Hindlimb muscle (tissue), 1 donor: ENCODE data around the gene WDFY3. TPM values are rescaled to one million over a fixed set of nuclear protein-coding genes. Genes with fewer than 3 reads are reported as not detected.
A peak's percentile ranks its signal among the peaks of the same experiment; 100 is the strongest.
"Not testable (repeated sequence)": the region's sequence is repeated elsewhere in the genome, so short reads cannot be mapped to it uniquely, and the experiment has no call there.

Experiments
- DNase-seq: peaks from one replicate; pipeline ENCODE4 v3.0.0-alpha.2; 2013
- polyA plus RNA-seq: library from polyadenylated mRNA; unstranded; fragments of 120-200 nt; gene quantifications from one replicate; pipeline ENCODE4 v1.2.1, GENCODE V29; 2013; ENCODE audit not compliant: insufficient read length

The WDFY3 gene
- polyA plus RNA-seq, 1 donor = 25.5 TPM

DNA sequence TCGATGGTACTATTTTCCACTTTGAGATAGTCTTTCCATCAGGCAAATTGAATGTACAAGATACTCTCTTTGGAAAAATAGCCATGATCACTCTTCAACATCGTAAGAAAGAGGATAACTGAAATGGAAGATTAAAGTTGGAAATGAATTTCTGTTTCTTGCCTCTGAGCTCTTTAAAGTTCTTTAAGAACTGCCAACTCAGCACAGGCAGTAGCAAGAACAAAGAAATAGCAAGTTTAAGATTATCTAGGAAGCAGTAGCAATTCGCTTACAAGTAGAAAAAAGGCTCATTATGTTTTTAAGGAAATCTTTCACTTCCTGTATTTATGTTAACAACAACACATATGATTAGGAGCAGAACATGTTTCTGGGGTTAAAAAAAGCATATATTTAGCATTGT is 255.9 kb downstream of the WDFY3 start:
- no peak for DNase-seq

- no peak for DNase-seq
These were observed 257.9 kb downstream of the WDFY3 start for GRCh38 chr4:84708406-84709135.

DNA sequence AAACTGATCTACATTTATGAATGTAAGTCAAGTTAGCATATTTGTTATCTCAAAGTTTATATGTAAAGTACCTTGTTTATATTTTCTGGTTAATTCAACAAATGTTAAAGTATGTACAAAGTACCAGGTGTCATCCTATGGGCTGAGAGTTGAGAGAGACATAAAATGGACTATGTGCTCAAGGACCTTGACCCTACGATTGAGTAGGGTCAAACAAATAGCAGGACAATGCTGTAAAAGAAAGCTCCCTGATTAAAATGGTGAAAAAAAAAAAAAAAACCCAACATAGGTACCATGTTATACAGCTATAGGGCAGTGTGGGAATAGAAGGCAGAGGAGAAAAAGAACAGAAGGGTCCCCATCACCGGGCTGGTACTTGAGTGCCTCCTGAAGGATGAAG is 260.2 kb downstream of the WDFY3 start:
- no peak for DNase-seq

DNA sequence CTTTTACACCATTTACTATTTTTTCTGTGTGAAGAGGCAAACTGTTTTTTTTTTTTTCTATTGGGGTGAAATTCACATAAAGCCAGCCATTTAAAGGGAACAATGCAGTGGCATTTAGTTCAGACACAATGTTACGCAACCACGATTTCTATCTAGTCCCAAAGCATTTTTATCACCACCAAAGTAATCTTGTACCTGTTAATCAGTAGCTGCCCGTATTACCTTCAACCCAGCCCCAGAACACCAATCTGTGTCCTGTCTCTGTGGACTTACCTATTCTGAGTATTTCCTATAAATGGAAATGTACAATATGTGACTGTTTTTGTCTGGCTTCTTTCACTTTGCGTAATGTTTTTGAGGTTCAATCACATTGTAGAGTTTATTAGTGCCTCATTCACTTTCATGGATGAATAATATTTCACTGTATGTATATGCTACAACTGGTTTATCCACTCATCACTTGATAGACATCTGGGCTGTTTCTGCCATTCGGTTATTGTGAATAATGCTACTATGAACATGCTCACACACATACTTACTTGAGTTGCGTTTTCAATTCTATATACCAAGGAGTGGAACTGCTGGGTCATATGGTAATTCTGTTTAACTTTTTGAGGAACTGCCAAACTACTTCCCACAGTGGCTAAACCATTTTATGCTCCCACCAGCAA is 267.4 kb downstream of the WDFY3 start:
- no peak for DNase-seq

- DNase-seq = no peak
These were observed 268.8 kb downstream of the WDFY3 start for GRCh38 chr4:84697615-84698201.

DNA sequence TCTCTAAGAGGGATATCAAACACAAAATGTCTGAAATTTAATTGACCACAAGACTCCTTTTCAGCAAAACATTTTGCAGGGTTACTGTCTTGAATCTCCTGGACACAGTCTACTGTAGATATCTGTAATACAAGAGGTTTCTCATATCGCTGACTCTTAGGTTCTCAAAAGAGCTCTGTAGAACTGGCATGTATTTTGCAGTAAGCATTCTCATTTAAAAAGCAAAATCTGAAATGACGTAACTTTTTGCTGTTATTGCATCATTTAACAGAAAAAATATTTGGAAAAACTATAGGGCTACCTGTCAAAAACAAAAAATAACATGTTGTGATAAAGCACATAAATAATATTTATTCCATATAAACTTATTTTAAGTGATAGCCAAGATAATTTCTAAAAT is 269.3 kb downstream of the WDFY3 start:
- DNase-seq = no peak

DNA sequence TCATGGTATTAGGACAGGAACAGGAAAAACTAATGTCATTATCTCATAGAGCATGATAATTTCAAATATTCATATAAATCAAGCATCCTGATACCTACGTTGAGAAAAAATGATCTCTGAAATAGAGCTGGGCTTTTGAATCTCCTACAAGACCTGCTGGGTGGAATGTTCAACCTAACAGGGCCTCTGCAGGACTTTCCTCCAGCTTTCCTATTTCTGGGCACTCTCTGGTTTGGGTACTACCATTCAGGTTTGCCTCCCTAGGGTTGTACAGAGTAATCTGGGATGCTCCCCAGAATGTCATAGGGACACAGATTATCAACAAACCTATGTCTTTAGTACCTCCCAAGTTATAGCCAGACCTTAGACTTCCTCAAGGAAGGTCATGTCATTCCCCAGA is 274.7 kb downstream of the WDFY3 start:
- DNase-seq = no peak

- DNase-seq = no peak
These were observed 275.3 kb downstream of the WDFY3 start for GRCh38 chr4:84691170-84691691.

DNA sequence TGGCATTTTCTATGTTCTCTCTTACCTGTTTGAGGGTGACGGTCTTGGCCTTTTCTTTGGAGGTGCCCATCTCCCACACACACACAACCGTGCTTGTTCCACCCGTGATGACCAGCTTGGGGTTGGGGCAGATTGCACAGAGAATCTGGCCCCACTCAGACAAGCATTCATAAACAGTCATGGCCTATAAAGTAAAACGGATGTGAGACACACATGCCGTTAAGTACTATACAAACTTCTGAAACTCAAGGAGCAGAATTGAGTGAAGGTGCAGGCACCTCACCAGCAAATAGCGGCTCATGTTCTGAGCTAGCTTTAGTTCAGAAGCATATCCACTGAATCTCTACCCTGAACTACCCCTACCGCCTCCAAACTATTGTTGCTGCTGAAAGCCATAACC is 276.0 kb downstream of the WDFY3 start:
- DNase-seq = no peak

DNA sequence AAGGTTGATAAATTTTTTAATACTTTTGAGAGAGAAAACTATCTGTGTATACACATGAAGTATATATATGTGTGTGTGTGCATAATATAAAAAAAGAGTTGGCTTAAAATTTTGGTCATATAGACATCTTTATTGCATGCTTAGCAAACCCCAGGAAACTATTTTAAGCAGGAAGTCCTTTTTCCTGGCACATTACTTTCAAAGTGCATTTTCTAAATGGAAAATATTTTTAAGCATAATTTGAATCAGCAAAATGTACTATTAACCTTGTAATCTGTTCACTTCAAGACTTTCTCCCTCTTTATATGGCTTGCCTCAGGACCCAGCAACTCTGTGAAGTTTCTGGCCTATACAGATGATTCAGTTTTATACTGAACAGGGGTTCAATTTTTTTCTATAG is 277.3 kb downstream of the WDFY3 start:
- no peak for DNase-seq

DNA sequence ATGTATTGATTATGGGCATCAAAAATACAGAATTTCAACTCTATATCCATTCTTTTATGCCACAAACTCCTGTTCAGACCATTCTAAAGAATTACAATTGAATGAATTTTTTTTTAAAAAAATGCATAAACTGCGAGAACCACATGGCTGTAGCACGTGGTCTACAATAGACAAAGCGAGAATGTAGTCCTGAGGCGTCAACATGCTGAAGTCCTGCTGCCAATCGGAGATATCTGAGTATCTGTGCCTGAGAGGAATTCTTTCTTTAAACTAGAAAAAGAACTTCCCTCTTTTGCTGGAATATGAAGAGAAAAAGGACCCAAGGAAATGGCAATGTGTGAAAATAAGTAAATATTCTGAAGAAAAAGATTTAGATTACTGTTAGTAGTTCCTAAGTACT is 277.9 kb downstream of the WDFY3 start:
- DNase-seq = no peak

GRCh38 chr4:84685105-84685504 is 281.4 kb downstream of the WDFY3 start:
- DNase-seq = no peak

DNA sequence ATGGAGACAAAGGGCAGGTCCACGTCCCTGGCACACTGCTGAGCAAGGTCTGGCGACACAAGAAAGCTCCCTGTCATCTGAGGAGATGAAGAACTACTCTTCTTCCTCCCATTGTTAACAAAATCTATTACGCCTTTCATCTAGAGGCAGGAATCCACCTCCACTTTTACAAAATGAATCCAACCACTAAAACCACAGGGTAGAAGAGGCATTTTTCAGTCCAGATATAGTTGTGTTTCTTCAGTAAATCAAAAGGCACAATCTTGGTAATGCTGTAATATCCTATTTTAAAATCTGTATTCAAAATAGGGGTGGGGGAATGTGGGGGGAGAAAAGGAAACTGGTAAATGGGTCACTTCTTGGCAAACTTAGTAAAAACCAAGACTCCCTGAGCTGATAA is 282.1 kb downstream of the WDFY3 start:
- no peak for DNase-seq

DNA sequence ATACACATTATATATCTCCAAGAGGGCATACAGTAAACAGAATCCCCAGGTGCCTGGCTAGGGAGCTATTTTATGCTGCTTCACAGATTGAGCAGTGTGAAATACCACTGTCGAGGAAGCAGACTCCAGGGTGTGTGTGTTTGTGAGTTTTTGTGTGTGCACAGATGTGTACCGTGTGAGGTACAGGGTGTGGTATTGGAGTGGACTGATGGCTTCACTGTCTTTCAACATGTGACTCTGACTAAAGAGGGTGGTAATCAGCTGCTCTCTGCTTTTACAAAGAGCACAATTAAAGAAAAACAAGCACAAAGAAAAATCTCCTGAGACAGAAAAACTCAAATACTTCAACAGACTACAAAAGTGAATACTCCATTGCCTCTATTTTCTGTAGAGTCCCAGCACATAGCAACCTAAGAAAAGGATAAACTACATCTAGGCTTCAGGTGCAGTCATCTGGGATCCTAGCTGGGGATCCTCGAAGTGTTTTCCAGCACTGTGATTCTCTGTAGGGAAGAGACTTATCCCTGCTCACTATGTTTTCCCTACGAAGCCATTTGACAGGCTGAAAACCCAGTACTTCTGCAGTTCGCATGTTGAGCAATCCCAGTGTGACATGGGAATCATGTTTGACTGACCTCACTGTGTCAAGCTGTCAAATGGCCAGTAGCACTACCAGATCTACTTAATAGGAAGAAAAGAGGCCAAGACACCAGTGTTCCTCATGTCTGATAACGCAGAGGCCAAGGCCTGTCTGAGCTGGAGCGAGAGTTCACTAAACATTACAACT is 283.2 kb downstream of the WDFY3 start:
- no peak for DNase-seq

- not testable (repeated sequence) for DNase-seq
These were observed 283.8 kb downstream of the WDFY3 start for GRCh38 chr4:84682661-84683060.

DNA sequence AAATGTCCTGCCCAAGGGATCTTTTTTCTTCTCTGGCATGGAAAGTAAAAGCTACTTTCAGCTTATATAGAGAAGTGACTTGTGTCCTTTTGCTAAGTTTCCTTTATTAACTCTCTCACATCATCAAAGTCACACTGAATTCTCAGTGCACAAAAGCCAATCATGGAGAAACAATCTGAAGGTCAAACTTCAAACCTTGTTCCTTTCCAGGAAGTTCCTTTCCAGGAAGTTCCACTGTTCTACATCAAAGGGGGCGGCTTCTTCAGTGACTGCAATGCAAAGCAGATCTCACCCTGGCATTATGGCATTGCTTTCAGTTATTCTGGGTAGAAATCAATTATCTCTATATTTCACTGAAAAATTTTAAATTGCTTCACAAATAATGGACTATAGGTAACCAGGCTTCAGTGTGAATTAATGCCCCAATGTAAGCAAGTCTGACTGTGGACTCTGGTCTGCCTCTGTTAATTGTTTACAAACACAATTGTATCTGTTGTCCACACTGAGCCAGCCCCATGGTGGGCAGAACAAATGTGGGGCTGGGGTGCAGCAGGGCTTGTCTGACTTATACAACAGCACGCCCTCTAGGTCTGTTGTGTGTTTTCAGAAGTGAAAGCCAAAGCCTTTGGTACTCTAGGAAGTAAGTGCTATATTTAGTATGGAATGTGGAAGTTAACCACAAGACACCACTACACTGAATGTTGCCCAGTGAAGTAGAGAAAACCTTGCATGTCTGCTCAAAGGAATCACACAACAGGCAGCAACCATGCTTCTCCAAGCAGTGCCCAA is 284.8 kb downstream of the WDFY3 start:
- DNase-seq = peak; percentile 20

GRCh38 chr4:84680956-84681355 is 285.5 kb downstream of the WDFY3 start:
- no peak for DNase-seq

- DNase-seq = no peak
These were observed 287.3 kb downstream of the WDFY3 start for GRCh38 chr4:84678976-84679744.

DNA sequence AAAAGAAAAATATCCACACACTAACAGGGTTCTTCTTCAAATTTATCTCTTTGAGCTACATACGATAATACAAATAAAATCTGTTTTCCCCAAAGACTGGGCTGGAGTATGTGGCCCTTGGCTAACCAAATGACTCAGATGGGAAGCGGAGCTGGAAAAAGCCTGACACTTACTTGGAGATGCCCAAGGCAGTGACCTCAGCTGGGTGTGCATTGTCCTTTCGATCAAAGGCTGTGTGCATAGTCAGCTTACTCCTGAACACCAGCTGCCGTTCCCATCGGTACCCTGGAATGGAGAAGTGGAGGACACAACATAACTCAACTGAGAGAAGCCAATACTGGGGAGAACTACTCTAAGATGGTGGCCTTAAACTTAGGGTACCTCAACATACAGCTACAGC is 288.5 kb downstream of the WDFY3 start:
- DNase-seq = no peak

DNA sequence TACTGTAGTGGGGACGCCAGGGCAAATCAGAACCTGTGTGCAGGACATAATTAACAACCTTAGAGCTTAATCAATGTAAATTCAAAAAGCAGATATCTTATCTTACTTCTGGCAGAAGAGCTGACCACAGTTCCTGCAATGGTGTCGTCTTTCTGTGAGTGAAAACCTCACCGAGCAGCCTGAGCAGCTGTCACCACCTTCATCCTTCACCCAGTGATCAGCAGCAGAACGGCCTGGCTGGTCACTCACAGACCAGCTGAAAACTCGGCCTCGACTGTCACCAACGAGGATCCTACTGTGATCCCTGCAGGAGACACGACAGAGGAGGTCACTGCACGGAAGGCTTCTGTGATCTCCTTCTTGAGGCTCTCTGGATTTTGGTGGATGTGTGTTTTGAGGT is 289.4 kb downstream of the WDFY3 start:
- no peak for DNase-seq
